ENCODE results near the gene ACBD3.

The ACBD3 gene

GRCh38 chr1:226111098-226111882 lies 75.3 kb downstream of the ACBD3 start:
- in situ Hi-C loops (cut with HindIII; ENCODE audit: low sequenced_read_pairs): no loop called here
- TF ChIP-seq CTCF (IDR thresholded peaks at IDR 0.05; ENCODE audit: low read depth, low read length): no peak
- peak overlapping the region; percentile 45 for H3K4me3 ChIP-seq (ENCODE audit: low read depth, low read length)
- DNase-seq (ENCODE audit: low read depth, low spot score): no peak

GRCh38 chr1:226110249-226111097 lies 76.1 kb downstream of the ACBD3 start:
- H3K4me3 ChIP-seq (ENCODE audit: low read depth, low read length): peak overlapping the region; percentile 45
- DNase-seq (ENCODE audit: low read depth, low spot score): peak; percentile 56
- in situ Hi-C loops (cut with HindIII; ENCODE audit: low sequenced_read_pairs): no loop called here
- no peak for TF ChIP-seq CTCF (IDR thresholded peaks at IDR 0.05; ENCODE audit: low read depth, low read length)

GRCh38 chr1:226109829-226110248 lies 76.7 kb downstream of the ACBD3 start:
- H3K4me3 ChIP-seq (ENCODE audit: low read depth, low read length): peak overlapping the region; percentile 48
- DNase-seq (ENCODE audit: low read depth, low spot score): peak; percentile 77
- TF ChIP-seq CTCF (IDR thresholded peaks at IDR 0.05; ENCODE audit: low read depth, low read length): no peak
- in situ Hi-C loops (cut with HindIII; ENCODE audit: low sequenced_read_pairs): no loop called here

GRCh38 chr1:226108935-226109828 lies 77.4 kb downstream of the ACBD3 start:
- peak; percentile 51 for DNase-seq (ENCODE audit: low read depth, low spot score)
- in situ Hi-C loops (cut with HindIII; ENCODE audit: low sequenced_read_pairs): no loop called here
- TF ChIP-seq CTCF (IDR thresholded peaks at IDR 0.05; ENCODE audit: low read depth, low read length): no peak
- peak overlapping the region; percentile 48 for H3K4me3 ChIP-seq (ENCODE audit: low read depth, low read length)

- no peak for TF ChIP-seq CTCF (IDR thresholded peaks at IDR 0.05; ENCODE audit: low read depth, low read length)
- in situ Hi-C loops (cut with HindIII; ENCODE audit: low sequenced_read_pairs): no loop called here
- no peak for DNase-seq (ENCODE audit: low read depth, low spot score)
- H3K4me3 ChIP-seq (ENCODE audit: low read depth, low read length): no peak overlapping the region
Measured at GRCh38 chr1:226107471-226108460, 78.8 kb downstream of the ACBD3 start.

All from astrocyte of the spinal cord (primary cell).